GM19455 (cell line): Measurements from ENCODE around the gene MAP3K14.

Experiments
- ATAC-seq: cut with Tn5 transposase; IDR thresholded peaks from one replicate; pipeline ENCODE4 v1.9.1; 2021; ENCODE audit not compliant: unreplicated experiment

Gene MAP3K14

DNA sequence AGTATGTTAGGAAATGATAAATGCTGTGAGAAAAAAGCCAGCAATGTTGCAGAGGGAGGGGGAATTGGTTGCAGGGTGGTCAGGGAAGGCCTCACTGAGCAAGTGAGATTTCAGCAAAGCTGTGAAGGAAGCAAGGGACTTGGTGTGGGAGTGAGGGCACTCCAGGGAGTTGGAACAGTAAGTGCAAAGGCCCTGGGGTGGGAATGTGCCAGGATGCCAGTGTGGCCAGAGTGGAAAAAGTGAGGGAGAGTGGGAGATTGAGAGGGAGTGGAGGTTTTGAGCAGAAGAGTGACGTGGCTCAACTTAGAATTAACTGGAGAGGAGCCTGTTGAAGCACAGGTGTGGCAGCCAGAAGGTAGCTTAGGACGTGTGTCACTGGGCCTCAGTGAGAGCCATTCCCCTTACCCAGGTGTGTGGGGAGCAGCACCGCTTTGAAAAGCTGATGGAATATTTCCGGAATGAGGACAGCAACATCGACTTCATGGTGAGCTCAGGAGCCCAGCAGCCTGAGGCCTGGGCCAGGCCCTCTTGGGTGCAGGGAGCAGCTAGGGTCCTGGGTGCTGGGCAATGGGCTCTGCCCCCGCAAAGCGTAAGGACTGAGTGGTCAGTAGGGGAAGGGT lies 78.6 kb downstream of the MAP3K14 start:
- no peak for ATAC-seq

DNA sequence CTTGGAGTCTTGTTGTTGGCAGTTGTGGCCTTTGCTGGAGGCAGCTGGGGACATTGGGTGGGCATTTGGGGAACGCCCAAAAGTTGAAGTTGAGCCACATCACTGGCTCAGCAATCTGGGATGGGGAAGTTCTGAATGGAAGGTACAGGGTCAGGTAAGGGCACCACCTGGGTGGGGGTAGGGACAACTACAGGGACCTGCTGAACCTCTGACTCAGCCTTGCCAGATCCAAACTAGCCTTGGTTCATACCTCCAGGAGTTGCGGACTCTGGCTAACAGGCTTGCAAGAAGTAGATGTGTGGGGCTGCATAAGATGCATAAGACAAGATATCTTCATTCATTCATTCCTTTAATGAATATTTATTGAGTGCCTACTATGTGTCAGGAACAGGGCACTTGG lies 79.1 kb downstream of the MAP3K14 start:
- ATAC-seq: no peak

DNA sequence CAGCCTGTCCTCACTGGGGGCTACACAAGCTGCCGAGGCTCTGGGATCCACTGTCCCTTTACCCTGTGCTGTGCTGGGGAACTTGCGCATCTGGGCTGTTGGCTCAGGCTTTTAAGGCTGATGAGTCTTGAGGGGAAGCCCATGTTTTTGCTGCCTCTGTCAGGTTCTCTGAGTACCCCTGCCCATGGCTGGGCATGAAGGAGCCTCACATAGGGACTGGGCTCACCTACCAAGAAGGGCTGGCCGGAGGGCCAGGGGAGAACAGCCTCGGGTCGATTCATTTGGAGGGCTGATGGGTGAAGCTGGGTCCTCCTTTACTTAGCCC lies 80.6 kb downstream of the MAP3K14 start:
- ATAC-seq: no peak

DNA sequence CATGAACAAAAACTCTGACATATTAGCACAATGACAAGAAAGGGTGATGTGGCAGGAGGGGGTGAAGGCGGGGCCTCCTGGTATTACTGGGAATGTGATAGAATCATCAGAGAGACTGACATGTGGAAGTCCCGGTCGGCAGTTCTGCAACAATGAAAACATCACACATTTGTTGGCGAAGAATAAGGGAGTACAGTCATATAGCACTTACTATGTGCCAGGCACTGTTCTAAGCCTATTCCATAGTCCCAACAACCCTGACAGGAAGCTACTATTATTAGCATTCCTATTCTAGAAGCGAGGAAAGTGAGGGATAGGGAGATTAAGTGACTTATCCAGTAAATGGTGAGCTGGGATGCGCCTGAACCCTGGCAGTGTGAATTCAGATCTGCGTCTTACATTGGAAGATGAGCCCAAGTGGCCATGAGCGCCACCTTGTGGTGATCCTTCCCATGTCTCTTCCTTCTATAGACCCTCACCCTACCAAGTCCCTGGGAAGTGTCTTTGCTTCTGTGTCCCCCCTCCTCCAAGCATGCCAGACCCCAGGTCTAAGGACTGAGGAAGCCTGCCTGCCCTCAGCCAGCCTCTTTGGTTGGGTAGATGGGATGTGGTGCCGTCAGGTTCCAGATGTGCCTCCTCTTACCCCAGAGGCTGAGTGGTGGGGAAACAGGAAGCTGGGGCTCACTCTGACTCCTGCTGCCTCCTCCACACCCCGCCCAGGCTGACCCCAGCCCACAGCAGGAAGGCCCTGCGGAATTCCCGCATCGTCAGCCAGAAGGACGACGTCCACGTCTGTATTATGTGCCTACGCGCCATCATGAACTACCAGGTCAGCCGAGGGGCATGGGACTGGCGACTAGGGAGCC lies 81.2 kb downstream of the MAP3K14 start:
- ATAC-seq: no peak

DNA sequence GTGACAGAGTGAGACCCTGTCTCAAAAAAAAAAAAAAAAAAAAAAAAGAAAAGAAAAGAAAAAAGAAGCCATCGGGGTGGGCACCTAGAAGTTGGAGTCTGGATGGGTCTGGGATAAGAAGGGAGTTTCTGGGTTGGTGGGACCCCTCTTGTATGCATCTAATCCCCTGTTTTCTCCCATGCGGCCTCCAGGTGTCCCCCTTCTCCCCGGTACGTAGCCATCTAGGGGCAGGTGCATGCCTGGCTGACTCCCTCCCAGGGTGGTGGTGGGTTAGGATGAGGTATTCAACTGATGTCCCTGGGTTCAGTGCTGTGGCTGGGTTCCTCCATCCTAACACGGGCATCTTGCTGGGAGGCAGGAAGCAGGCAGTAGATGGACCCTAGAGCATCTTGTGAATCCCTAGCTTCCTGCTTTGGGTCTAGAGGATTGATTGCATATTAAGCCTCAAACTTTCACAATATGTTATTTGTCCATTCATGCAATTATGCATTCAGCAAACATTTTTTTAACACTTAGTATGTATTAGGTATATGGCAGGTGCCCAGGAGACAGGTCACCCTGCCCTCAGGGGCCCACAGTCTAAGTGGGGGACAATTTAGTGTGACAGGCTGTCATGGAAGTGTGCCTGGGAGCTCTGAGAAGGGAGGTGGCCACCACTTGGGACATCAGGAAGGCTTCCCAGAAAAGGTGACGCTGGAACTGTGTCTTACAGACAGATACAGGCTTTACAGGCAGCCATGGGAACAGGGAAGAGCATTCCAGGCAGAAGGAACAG lies 82.0 kb downstream of the MAP3K14 start:
- no peak for ATAC-seq

DNA sequence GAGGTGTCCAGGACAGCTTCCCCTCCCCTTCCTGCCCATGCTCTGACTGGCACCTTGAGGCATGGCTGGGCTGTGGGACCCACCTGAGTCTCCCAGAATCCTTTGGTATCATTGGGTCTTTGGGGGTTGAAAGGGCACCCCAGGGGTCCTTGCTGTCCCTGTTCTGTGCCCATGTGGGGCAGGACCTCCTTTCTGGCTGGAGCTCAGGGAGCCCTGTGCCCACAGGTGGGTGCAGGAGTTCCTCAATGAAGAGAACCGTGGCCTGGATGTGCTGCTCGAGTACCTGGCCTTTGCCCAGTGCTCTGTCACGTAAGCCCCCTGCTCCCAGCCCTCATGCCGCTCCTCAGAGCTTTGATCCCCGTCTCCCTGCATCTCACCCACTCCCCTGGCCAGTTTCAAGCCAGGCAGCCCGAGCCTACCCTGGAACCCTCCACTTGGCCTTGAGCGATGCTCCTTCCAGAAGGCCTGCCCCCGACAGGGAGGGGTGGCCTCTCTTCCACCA lies 83.3 kb downstream of the MAP3K14 start:
- no peak for ATAC-seq

DNA sequence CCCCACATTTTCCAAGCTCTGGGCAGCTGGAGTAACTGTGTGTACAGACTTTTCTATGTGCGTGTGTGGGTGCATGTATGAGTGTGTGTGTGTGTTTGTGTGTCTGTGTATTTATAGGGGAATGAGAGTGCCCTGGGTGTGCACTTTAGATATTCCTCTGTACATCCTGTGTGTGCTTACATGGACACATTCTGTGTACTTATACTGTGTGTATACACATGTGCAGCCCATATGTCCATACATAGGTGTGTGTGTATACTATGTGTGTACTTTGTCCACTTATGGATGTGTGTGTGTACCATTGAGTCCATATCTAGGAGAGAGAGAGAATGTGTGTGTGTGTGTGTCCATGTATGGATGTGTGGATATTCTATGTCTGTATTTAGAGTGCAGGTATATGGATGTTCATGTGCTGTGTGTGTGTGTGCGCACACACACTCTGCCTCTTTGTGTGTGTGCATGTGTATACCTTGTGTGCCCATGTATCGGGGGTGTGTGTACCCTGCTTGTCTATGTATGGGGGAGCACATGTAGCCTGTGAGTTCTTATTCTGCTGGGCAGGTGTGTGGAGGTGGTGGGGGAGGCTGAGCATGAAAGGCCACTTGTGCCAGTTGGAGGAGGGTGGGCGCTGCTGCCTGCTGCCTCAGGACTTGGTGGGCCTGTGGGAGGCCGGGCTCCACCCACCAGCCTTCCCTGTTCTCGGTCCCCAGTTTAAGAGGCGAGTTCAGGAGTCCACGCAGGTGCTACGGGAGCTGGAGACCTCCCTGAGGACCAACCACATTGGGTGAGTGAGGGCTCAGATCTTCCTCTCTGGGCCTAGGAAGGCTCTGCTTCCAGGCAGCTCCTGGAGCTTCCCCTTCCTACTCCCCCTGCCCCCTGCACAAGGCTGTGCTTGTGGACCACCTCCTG lies 84.1 kb downstream of the MAP3K14 start:
- ATAC-seq: no peak

DNA sequence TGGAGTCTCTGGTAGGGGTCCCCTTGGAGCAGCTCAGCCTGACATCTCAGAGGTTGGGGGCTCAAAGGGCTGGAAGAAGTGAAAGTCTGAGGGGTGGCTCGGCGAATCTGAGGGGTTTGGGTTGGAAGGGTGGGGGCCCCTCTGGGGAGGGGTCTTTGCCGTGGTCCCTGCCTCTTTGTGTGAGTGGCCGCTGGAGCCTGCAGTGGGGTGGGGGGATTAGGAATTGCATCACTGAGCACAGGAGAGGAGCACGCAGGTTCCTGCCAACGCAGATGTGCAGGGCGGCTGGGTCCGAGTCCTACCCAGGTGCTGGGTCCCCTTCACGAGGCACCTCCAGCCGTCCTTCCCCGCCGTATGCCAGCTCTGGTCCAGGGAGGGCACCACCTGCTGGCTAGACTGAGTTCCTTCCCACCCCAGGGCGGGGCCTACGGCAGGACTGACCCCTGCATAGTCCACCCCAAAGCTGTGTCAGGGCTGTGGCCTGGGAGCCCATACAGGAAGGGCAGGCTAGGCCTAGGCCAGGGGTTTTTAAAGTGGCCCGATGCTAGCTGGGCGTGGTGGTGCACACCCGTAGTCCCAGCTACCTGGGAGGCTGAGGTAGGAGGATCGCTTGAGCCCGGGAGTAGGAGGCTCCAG lies 85.2 kb downstream of the MAP3K14 start:
- ATAC-seq: no peak

DNA sequence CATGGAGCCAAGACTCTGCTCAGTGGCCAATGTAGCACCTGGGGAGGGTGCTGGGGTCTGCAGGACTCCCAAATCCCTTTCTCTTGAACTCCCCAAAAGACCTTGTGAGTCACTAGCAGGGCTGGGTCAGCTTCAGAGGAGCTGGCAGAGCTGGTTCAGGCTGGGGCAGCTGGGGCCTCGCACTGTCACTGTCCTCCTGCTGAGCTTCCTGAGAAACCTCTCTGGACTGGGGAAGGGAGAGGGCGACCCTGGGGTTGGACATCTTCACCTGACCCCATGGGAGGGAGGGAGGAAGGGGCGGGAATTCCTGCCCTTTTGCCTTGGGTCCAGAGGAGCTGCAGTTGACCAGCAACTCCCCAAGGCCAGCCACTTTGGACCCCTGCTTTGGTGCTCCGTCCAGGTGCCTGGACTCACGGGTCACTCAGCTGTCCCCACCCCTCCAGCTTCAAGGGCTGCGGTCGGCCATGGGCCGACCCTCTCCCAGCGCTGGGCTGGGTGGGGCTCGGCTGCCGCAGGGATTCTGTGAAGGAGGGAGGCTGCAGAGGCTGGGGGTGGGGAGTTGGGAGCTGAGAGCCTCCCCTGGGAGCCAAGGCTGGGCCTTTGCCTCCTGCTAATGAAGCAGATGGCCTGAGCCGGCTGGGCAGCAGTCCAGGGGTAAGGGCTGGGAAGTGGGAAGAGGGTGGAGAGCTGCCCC lies 85.9 kb downstream of the MAP3K14 start:
- ATAC-seq: no peak

DNA sequence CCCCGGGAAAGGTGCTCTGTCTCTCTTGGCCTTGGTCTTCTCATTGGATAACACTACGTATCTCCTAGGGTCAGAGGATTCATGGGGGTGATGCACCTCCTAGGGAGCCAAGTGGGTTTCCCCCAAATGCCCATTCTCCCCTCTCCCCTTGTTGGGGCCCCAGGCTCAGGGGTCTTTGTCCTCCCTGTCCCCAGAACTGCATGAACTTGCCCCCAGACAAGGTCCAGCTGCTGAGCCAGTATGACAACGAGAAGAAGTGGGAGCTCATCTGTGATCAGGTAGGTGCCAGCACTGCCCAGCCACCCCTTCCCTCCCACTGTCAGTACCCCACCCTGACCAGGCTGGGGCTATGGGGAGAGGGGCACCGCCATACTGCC lies 86.4 kb downstream of the MAP3K14 start:
- no peak for ATAC-seq

DNA sequence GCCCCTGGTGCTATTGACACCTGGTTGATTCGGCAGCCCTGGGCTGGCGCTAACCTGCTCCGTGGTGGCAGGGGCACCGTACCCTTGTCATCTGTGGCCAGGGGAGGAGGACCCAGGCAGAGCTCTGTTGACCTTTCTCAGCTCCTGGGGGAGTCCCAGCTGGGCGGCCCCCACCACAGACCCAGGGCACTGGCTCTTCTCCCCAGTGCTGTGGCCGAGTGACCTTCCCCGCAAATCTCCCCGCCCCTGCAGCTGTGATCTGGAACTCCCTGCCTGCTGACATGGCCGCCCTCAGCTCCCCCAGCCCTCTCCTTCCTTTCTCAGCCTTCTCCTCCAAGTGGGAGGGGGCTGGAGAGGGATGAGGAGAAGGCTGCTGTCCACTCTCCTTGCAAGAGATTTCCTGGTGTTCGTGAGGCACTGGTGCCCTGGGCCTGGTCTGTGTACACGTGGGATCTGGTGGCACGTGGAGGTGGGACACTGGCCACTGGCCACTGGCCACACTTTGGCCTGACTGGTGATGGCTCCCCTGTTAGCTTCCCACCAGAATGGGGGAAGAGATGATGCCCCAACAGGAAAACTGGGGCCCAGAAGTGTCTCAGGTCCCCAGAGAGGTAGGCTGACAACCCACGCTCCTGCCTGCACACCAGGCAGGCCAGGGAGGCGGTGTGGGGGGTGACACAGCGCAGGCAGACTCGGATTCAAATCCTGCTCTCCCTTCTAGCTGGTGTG lies 87.0 kb downstream of the MAP3K14 start:
- no peak for ATAC-seq

DNA sequence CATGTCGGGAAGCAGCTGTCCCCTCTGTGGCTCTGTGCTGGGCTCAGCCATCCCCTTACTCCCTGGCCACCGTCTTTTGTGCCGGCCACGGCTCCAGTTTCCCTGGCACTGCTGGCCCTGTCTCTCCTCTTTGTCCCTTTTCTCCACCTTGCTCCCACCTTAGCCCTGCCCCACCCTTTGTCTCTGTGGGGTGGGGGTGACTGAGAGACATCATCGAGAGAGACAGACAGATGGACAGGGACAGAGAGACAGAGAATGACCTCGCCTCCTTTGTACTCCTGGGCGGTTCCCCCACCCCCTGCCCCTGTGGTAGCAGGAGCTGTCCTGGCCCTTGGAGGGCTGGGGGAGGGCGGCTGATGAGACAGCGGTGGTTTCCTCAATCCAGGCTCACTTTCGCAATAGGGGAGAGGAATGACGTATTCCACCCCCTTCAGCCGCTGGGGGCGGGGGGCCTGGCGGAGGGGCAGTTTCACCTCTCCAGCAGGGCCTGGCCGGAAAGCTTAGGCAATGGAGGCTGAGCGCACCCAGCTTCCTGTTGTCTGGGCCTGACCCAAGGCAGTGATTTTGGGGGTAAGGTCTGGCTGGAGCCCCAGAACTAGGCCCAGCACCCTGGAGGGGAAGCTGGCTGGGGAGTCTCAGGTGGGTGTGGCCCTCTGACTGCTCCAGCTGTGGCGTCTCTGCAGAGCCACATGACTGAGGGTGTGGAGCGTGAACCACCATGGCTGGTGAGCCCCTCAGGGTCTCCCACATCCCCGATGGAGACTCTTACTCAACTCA lies 87.9 kb downstream of the MAP3K14 start:
- ATAC-seq: no peak

DNA sequence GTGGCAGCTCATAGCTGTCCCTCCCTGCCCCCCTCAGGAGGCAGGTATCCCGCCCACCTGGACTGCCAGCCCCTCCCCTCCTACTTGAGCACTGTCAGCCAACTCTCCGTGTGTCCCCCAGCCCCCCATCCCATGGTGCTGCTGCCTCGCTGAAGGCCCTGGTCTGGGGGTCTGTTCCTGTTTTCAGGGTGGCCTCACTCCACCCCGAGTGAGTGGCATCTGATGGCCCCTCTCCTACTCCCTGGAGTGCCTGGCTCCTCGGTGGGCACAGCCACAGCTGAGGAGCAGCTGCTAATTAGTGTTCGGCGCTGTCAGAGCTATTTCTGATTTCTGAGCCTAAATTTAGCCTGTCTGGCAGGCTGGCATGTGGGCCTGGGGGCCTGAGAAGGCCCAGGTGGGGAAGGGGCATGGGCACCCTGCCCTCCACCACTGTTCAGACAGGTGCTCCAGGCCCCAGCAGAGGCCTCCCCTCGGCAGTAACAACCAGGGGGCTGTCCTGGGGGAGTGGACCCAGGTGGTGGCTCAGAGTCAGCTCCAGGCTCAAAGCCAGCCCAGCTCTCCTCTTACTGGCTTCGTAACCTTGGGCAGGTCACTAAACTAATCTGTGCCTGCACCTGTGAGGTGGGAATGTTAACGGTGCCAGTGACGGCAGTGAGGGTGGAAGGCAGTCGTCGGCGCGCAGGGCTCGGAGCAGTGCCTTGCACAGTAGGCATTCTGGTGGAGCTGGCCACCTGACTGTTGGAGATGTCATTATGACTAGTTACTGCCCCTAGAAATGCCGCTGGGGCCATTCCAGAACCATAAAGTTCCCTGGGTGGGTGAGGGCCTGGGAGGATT lies 88.7 kb downstream of the MAP3K14 start:
- no peak for ATAC-seq

DNA sequence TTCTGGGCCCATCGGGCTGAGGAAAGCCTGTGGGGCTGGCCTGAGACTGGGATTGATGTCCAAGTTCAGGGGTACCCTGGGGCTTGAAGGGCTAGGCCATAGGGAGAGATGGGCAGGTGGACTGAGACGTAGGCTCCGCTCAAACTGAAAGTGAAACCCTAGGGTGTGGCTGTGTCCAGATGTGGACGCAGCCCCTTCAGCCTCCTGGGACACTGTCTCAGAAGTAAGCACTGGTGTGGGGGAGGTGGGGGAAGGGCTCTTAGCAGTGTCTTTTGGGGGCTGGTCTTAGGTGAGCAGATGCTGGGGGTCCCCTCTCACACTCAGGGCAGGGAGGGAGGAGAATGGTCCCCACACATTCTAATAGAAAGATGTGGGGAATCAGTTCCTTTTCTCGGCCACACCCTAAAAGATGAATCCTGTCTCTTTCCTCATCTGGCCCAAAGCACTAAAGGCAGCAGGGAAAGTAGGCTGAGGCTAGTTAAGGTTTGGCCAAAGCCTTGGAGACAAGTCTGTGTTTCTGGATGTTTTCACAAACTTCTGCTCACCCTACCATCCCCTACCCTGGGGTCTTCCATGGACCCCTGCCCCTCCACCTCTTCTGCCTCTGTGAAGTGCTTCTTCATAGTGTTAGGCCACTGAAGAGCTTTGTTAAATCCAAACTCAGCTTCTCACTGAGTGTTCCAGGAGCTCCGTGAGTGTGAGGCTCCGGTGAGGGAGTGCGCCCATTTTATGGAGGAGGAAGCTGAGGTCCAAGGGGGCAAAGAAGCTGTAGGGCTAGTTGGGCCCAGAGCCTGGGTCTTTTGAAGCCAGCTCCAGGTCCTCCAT lies 89.5 kb downstream of the MAP3K14 start:
- ATAC-seq: no peak

DNA sequence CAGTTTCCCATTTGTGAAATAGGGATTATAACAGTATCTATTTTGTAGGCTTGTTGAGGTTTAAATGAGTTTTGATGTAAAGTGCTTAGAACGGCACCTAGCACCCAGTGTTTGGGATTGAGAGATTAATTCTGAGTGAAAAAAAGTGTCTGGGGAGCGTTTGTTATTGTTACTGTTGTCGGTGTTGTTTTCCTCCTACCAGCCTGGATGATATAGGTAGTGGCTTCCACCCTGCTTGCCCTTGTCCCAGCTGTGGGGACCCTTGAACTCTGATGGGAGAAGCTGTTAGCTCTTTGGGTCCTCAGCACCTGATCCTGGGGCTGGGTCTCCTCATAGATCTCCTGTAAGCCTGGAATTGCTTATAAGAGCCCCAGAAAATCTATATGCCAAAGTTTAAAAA lies 90.2 kb downstream of the MAP3K14 start:
- ATAC-seq: no peak

DNA sequence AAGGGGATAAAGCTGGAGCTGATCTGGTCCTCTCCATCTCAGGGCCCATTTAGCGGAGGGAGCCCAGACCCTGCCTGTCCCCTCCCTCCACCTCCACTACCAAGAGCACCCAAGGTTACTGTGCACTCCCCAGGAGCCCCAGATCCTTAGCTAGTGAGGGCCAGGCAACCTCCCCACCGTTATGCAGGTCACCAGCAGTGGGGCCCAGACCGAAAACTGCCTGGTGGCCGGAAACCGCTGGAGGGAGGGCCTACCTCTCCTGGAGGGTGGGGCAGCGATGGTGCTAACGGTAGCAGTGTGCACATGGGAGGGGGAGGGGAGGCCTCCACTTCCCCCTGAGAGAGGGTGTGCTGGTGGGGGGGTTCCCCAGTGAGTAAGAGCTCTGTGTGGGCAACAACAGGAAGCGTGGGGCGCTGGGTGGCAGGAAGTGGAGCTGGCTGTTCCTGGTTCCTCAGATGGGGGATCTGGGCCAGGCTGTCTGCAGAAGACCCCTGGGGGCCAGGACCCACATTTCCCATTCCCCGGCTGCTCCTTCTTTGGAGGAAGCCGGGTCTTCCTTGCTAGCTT lies 90.8 kb downstream of the MAP3K14 start:
- ATAC-seq: no peak
